Heart right ventricle (tissue), 16 donors: ENCODE measurements around the gene GABPB1. TPM values are rescaled to one million over a fixed set of nuclear protein-coding genes. Genes with fewer than 3 reads are reported as not detected.

ENCODE experiments used
- ATAC-seq, 8 donors: fragments of 200-7000 bp; cut with Tn5 transposase; one replicate each; pipeline ENCODE4 v1.9.1; 2020; ENCODE audit warnings: mild to moderate bottlenecking in 8 of 8, moderate library complexity in 8 of 8, moderate number of reproducible peaks in 1 of 8
- DNase-seq, 2 donors: peaks; one replicate each; pipeline ENCODE4 v3.0.0-alpha.2; 2020
- H3K27ac ChIP-seq, 10 donors: fragments of 200-600 bp; sonication (generic) in 2 of 10; one replicate each; pipeline versions ENCODE4 v1.5.0 to v1.8.0; 2020 to 2022; ENCODE audit warnings: mild to moderate bottlenecking in 3 of 10
- H3K27me3 ChIP-seq, 7 donors: fragments of 200-600 bp; one replicate each; pipeline ENCODE4 v1.8.0; 2021 to 2022; ENCODE audit warnings: mild to moderate bottlenecking in 2 of 7
- H3K36me3 ChIP-seq, 9 donors: fragments of 200-600 bp; sonication (generic) in 1 of 9; one replicate each; pipeline versions ENCODE4 v1.5.0 to v1.8.0; 2020 to 2022; ENCODE audit warnings: mild to moderate bottlenecking in 2 of 9
- H3K4me1 ChIP-seq, 9 donors: fragments of 200-600 bp; sonication (generic) in 1 of 9; one replicate each; pipeline versions ENCODE4 v1.5.0 to v1.8.0; 2020 to 2022; ENCODE audit warnings: mild to moderate bottlenecking in 4 of 9
- H3K4me3 ChIP-seq, 10 donors: fragments of 200-600 bp; sonication (generic) in 2 of 10; one replicate each; pipeline versions ENCODE4 v1.5.0 to v1.8.0; 2020 to 2022; ENCODE audit warnings: mild to moderate bottlenecking in 7 of 10, moderate library complexity in 2 of 10
- H3K9me3 ChIP-seq, 11 donors: fragments of 200-600 bp in 10 of 11; sonication (generic) in 2 of 11; one replicate each; pipeline versions ENCODE4 v1.5.0 to v1.8.0; 2013 to 2022; ENCODE audit warnings: mild to moderate bottlenecking in 2 of 11, control low read depth in 1 of 11, moderate library complexity in 1 of 11
- CTCF ChIP-seq, 9 donors: fragments of 200-600 bp; sonication (generic) in 2 of 9; IDR thresholded peaks; one replicate each; pipeline versions ENCODE4 v1.5.0 to v1.8.0; 2021 to 2022; ENCODE audit warnings: antibody characterized with exemption in 9 of 9, mild to moderate bottlenecking in 5 of 9, moderate library complexity in 1 of 9
- WGBS, 2 donors: extraction: QIAGEN DNeasy Blood & Tissue Kit; methylation state at CpG; one replicate each; pipeline ENCODE4 v1.1.7; 2013; ENCODE audit warnings: inconsistent platforms in 1 of 2; 5-methylcytosine and 5-hydroxymethylcytosine counted together
- intact Hi-C, 10 donors: fragments of 100-400 bp; cut with DNase I; formaldehyde crosslinking; loops; one replicate each; pipeline versions ENCODE4 v1.11.1 to v1.14.2; 2022
- polyA plus RNA-seq, 2 donors: library from polyadenylated mRNA; stranded (reverse); fragments of 200-250 nt; gene quantifications; one replicate each; pipeline ENCODE4 v1.2.3, GENCODE V29; 2013
- total RNA-seq, 10 donors: library from RNA; stranded (reverse); fragmentation: NEBNext Ultra II Directional in 3 of 10; extraction: Animal tissue kit (Norgen Biotek cat#: 25700) in 3 of 10; gene quantifications; one replicate each; pipeline versions ENCODE4 v1.2.1 to v1.2.4, GENCODE V29; 2021 to 2023
- donor health status: Arrhythmogenic right ventricular cardiomyopathy.
- donor health status: ischemic (EF 13 %, LVEDD 7.1; RV severe dilation, severe dysfunction).
- donor health status: healthy with polysubstance abuse.
- donor health status: DM: no; HTN: yes; CAD: no.
- donor health status: DM: no; HTN: no; CAD: no.
- donor health status: ischemic (EF 25% LVEDD 6.9; RV normal size, moderate dysfunction).
- donor health status: ischemic (EF 25% LVEDD 5.7; RV mildly dilated, moderate dysfunction).
- donor health status: healthy.
- donor health status: DM: yes; HTN: yes; CAD: no.
- donor health status: Ischemic cardiomyopathy.
- donor health status: ischemic (EF 35%, LVEDD 5.7; RV mildly dilated, moderate dysfunction).
- donor health status: nonischemic (EF 11% LVEDD 7.7; RV severe dilation, severe dysfunction).
- donor health status: DM: yes; HTN: yes; CAD: no.
- donor health status: PGD.
- donor health status: ischemic (EF 29% LVEDD 5.4; RV normal size, mild dysfunction).
- donor health status: nonischemic (EF 23%, LVEDD 6.1; RV moderate dilation, normal function).

Gene GABPB1
- total and polyA plus RNA-seq, 12 donors, result 5.3 to 12.6 (median 8.5) TPM

DNA sequence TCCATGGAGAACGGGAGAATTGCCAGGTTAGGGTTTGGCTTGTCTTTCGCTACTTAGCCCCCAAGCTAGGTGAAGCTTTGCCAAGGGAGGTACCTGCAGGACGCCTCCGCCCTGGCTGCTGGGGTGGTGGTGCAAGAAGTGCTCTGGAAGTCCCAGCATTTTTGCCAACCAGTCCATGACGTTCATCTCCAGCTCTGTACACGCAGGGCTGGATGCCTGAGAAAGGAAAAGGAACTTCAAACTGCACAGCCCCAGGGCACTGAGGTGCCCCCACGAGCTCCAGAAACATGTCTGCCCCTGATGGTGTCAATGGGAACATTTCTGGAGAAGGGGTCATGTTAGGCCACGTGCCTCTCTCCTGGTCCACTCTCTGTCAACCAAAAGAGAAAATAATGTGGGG is 97.7 kb downstream of the GABPB1 start:
- TF ChIP-seq CTCF (IDR thresholded peaks at IDR 0.05), result no peak
- Histone ChIP-seq H3K4me3 (no peak overlapping the region), H3K4me1 (peaks cover 0 to 31% (median 0%) of the 10 kb centered on the region in 9 donors), H3K9me3 (no peaks in the 10 kb centered on the region), H3K27ac (no peak overlapping the region), H3K27me3 (peaks cover 0 to 8% (median 0%) of the 10 kb centered on the region in 7 donors), H3K36me3 (no peaks in the 10 kb centered on the region)
- 82 to 87% methylated on average over 8 of the region's 8 CpGs for WGBS, 2 donors
- intact Hi-C loops, result loop anchor here in 1 of 10 donors (10.0 kb wide), 1 partner anchor 57 kb away; no protein-coding TSS in a partner anchor
- DNase-seq, result no peak
- no peak for ATAC-seq

DNA sequence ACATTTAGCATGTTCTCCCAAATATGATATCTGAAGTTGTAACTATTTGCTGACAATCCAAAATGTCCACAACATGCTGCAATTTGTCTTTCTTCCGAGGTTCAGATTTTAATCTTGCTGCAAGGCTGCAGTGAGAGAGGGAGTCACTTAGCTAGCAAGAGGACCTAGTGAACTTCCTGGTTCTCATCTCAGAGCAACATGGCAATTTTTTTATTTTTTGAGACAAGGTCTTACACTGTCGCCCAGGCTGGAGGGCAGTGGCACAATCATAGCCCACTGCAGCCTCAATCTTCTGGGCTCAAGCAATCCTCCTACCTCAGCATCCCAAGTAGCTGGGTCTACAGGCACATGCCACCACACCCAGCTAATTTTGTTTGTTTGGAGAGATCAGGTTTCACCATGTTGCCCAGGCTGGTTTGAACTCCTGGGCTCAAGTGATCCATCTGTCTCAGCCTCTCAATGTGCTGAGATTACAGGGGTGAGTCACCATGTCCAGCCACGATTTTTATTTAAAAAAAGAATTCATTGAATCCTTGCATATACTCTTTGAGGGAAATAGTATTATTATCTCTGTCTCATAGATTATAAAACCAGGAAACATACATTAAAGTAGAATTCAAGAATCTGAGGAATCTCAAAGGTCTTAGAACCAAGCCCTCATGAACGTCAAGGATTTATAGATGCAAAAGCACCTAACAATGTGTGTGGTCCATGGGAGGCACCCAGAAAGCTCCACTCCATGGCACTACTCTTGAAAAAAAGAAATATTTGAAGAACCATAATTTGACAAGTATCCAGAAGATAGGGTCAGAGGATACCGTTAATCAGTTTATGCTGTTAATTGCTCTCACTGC is 98.6 kb downstream of the GABPB1 start:
- Histone ChIP-seq H3K9me3 (no peaks in the 10 kb centered on the region), H3K27ac (no peak overlapping the region), H3K4me1 (peaks cover 0 to 29% (median 0%) of the 10 kb centered on the region in 9 donors), H3K4me3 (no peak overlapping the region), H3K36me3 (no peaks in the 10 kb centered on the region), H3K27me3 (peaks cover 0 to 8% (median under 1%) of the 10 kb centered on the region in 7 donors)
- DNase-seq (no peak), ATAC-seq (no peak)
- no peak for TF ChIP-seq CTCF (IDR thresholded peaks at IDR 0.05)
- intact Hi-C loops, result loop anchor here in 1 of 10 donors (10.0 kb wide), 1 partner anchor 58 kb away; no protein-coding TSS in a partner anchor
- 53 to 62% methylated on average over 5 of the region's 5 CpGs for WGBS, 2 donors

DNA sequence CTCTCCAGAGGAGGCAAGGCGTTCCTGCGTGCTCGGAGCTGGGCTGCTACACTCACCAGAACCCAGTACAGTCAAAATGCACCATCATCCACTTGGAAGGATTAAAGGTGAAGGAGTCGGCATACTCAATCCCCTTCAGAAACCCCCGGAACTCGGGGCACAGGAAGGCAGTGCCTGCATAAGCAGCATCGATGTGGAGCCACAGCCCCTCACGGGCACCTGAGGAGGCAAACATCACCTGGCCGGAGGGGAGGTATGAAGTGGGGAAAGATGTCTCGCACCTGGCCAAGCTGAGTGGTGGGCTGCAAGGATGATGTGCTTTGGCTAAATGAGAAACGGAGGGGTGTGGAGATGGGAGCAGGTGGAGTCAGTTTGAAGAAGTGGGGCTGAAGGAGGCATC is 102.4 kb downstream of the GABPB1 start:
- no peak for DNase-seq
- Histone ChIP-seq H3K9me3 (no peaks in the 10 kb centered on the region), H3K4me1 (peaks cover 0 to 20% (median 0%) of the 10 kb centered on the region in 9 donors), H3K36me3 (no peaks in the 10 kb centered on the region), H3K27ac (no peak overlapping the region), H3K4me3 (no peak overlapping the region), H3K27me3 (peaks cover 0 to 5% (median 3%) of the 10 kb centered on the region in 7 donors)
- intact Hi-C loops, result loop anchor here in 1 of 10 donors (10.0 kb wide), 1 partner anchor 62 kb away; no protein-coding TSS in a partner anchor
- WGBS, 2 donors, result 94% methylated on average over 11 of the region's 11 CpGs
- no peak for TF ChIP-seq CTCF (IDR thresholded peaks at IDR 0.05)
- no peak for ATAC-seq

DNA sequence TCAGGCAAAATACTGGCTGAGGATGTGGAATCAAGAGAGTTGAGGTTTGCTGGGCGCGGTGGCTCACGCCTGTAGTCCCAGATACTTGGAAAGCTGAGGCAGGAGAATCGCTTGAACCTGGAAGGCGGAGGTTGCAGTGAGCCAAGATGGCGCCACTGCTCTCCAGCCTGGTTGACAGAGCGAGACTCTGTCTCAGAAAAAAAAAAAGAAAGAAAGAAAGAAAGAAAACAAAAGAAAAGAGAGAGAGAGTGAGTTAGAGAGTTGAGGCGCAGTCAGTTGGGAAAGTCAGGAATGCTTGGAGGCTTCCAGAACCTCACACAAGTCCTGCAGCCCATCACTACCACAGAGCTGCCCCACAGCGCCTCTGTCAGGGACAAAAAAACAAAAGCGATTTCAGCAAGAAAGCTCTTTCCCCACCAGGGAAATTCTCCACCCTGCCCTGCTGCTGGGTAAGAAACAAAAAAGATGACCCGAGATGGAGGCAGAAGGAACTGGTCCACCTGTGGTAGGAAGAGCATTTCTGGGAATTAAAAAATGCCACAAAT is 103.3 kb downstream of the GABPB1 start:
- Histone ChIP-seq H3K27me3 (peaks cover 0 to 5% (median 0%) of the 10 kb centered on the region in 7 donors), H3K27ac (no peak overlapping the region), H3K9me3 (no peaks in the 10 kb centered on the region), H3K4me1 (peaks cover 0 to 25% (median 0%) of the 10 kb centered on the region in 9 donors), H3K36me3 (no peaks in the 10 kb centered on the region), H3K4me3 (no peak overlapping the region)
- intact Hi-C loops, result loop anchor here in 1 of 10 donors (10.0 kb wide), 1 partner anchor 63 kb away; no protein-coding TSS in a partner anchor
- TF ChIP-seq CTCF (IDR thresholded peaks at IDR 0.05), result no peak
- ATAC-seq, result no peak
- DNase-seq, result no peak
- WGBS, 2 donors, result 79 to 92% methylated on average over 11 of the region's 11 CpGs
